NCI-H510A treated with DMSO at 0.1 percent for 48 hours (cell line): ENCODE measurements around the gene GID8.

Source experiments
- DNase-seq: peaks from one replicate; lab custom pipeline; 2025; lab: John Stamatoyannopoulos, UW

The GID8 gene

DNA sequence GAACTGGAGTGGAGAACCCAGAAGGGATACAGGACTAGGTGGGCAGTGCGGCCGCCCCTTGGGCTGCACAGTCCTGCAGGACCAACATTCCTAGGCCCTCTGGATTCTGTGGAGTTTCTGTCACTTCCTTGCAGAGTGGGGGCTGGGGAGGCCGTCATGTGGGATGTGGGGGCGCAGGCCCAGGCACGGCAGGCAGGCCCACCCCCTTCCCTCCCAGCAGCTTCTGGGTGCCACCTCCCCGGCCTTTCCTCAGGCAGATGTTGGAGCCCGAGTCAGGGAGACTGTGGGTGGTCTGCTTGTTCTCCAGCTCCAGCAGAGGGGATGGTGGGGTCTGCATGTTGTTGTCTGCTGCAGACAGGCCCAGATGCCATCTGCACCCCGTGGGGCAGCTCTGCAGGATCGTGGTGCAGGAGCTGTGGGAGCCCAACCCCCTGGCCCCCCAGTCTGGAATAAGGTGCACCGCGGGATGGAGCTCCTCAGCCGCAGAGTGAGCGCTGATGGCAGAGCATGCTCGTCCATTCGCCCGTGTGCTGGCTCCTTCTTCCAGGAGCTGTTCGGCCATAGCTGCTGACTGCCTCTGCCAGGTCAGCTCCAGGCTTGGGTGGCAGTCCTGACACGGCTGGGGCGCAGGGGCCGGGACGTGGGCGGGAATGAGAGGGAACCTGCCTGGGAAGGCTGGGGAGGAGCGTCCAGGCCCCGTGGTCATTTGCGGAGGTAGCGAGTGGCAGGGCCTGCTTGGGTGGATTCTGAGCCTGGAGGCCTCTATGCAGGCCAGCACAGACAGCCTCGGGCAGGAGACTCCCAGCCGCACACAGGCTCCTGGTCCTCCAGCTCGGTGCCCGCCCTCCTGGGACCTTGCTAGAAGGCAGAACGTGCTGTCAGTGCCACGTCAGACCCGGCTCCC lies 32.6 kb downstream of the GID8 start:
- no peak for DNase-seq

GRCh38 chr20:62971211-62971949 lies 33.4 kb downstream of the GID8 start:
- DNase-seq, result no peak

- peak; percentile 48 for DNase-seq
These were observed 34.2 kb downstream of the GID8 start for GRCh38 chr20:62971950-62972844.

DNA sequence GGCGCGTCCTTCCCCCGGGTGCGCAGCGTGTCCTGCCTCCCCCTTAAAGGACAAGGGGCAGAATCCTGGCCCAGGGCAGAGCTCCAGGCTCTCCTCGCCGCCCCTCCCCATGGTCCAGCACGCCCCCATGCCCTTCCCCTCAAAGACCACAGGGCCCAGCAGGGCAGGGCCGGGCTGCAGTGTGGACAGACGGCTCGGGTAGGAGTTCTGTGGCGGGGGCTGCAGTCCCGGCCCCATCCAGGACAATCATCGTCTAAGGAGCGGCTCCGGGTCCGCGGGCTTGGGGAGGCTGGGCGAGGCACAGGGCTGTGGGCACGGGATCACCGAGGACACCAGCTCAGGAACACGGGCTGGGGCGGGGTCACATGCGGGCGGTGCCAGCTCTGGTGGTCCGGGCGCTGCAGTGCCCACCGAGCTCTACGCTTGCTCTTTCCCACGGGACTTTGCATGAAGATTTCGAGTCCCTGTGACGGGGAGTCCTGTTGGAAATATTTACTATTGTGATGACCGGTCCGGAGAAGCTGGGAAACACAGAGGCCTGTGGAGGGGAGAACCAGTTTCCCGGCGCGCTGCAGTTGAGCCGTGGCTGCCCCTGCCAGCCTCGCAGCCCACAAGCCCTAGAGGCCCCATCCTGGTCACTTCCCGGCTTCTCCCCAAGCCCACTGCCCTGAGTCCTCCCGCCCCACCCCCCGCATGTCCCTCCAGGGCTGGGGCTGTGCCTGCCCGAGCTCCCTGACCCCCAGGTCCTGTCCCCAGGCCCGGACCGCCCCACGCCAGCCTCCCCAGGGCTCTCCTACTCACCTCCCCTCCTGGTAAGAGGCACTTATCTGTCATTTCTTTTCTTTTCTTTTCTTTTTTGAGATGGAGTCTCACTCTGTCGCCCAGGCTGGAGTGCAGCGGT lies 35.1 kb downstream of the GID8 start:
- no peak for DNase-seq

GRCh38 chr20:62975251-62975760 lies 37.4 kb downstream of the GID8 start:
- no peak for DNase-seq

DNA sequence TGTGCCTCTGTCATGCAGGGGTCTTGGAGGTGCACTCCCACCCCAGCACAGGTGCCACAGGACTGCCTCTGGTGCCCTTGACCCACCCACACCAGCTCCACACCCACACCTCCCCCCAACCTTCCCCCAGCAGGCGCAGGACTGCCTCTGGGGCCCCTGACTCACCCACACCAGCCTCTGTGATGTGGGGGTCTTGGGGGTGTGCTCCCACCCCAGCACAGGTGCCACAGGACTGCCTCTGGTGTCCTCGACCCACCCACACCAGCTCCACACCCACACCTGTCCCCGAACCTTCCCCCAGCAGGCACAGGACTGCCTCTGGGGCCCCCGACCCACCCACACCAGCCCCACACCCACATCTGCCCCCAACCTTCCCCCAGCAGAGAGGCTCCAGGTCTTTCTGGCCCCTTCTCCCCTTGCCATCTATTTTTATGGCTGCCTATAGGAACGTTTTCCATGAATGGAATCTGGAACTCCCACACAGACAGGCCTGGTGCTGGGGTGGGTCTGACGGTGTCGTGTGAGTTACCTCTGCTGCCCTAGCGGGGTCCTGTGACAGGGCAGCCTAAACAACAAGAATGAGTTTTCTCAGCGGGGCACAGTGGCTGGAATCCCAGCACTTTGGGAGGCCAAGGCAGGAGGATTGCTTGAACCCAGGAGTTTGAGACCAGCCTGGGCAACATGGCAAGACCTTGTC lies 38.0 kb downstream of the GID8 start:
- no peak for DNase-seq

DNA sequence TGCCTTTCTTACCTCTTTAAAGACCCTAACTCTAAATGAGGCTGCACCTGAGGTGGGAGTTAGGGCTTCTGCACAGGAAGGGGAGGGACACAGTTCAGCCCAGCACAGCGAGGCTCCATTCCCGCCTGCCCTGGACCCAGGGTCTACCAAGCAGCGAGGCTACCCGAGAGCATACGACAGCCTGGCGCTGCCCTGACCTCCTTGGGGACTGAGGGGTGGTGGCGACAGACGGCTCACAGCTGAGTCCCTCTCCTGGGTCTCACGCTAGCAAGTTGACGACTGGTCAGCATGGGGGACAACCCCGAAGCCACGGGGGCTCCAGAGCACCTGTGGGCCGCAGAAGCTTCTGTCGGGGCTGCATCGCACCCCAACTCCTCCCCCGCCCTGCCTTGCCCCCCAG lies 38.9 kb downstream of the GID8 start:
- no peak for DNase-seq

GRCh38 chr20:62977613-62978560 lies 39.9 kb downstream of the GID8 start:
- DNase-seq, result no peak

- no peak for DNase-seq
These were observed 40.6 kb downstream of the GID8 start for GRCh38 chr20:62978561-62978943.

DNA sequence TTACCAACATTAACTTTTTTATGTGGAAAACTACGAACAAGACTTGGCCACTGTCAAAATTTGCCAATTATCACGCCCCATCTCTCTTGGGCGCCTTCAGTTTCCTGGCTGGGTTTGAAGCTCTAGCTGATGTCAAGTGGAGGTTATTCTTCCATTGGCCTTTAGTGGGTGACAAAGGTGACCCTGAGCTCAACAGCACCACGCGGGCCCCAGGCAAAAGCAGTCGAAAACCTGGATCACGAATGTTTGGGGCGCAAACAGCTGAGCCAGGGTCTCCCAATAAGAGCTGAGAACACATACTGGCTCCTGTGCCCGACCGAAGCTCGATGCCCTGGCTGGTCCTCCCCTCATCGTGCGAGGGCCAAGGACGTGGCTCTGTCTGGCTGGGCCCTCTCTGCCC lies 41.4 kb downstream of the GID8 start:
- no peak for DNase-seq

- no peak for DNase-seq
These were observed 42.0 kb downstream of the GID8 start for GRCh38 chr20:62979876-62980373.

DNA sequence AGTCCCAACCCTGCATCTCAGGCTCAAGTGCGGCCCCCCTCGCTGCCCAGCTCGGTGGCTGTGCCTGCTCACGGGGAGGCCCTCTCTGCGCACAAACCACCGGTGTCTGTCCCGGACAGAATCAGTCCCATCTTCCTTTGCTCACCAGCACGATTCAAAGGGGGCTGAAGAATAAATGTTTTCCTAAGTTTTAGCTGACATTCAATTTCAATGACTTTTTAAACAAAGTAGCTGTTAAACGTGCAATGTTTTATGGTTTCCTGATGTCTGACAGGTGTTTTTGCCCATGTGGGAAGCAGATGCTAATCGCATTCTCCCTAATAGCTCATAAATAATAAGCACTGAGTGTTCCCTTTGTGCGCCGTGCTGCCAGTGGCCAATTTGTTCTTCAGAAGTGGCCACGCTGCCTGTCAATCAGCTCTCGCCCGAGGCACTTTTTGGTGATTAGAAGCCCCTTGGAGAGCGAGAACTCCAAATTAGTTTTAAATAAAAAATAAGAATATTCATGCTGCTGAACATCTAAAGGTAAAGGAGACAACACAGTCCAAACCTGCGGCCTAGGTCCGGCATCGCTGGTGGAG lies 42.5 kb downstream of the GID8 start:
- no peak for DNase-seq

DNA sequence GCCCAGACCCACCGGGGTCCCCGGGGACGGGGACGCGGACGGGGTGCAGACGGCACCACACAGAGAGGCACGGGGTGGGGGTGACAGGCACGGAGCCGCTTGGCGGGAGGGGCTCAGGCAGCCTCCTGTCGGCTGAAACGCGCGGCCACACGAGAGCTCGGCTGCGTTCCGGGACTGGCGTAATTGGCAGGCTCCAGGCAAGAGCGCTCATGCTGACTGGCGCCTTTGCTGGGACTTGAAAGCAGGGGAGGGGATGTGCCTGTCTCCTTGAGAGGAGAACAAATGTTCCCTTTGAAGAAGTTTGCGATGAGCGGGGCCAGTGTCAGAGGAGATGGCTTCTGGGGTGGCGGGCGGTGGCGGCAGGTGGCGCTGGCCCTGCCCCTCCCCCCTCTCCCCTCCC lies 43.0 kb downstream of the GID8 start:
- DNase-seq, result no peak

DNA sequence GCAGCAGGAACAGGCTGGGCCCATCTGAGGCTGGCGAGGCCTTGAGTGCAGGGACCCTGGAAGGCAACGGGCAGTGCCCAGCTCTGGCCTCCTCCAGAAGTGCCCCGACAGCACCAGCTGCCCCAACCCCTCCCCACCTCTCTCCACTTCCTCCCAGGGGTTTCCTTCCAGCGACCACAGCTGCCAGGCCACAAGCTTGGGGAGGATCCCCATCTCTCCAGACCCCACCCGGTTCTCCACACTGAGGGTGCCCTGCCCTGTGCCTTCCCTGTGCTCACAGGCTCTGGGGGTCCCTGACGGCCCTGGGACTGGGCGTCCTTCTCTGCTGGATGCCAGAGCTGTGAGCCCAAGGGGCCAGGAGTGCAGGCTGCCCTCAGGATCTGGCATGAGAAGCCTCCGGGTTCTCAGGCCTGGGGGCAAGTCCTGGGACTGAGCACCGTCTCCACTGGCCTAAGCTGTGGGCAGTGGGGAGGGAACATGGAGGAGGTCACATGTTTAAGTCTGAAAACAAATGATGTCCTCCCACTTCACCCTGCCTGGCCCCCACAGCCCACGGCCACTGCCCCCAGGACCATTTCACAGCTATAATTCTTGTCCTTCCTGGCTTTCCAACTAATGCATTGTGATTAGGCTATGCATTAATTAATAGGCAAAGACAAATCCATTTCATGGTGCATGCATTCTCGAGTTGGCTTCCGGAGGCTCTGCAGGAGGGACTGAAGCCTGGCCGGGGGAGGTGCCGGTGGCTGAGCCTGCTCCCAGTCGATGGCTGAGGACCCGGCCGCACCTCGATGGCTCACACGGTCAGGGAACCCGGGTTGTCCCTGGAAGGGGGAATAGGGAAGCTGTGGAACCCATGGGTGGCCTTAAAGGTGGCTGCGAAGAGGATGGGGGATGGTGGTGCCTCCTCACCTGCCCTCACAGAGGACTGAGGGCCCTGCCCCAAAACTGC lies 44.5 kb downstream of the GID8 start:
- no peak for DNase-seq

GRCh38 chr20:62983210-62983609 lies 45.3 kb downstream of the GID8 start:
- no peak for DNase-seq

DNA sequence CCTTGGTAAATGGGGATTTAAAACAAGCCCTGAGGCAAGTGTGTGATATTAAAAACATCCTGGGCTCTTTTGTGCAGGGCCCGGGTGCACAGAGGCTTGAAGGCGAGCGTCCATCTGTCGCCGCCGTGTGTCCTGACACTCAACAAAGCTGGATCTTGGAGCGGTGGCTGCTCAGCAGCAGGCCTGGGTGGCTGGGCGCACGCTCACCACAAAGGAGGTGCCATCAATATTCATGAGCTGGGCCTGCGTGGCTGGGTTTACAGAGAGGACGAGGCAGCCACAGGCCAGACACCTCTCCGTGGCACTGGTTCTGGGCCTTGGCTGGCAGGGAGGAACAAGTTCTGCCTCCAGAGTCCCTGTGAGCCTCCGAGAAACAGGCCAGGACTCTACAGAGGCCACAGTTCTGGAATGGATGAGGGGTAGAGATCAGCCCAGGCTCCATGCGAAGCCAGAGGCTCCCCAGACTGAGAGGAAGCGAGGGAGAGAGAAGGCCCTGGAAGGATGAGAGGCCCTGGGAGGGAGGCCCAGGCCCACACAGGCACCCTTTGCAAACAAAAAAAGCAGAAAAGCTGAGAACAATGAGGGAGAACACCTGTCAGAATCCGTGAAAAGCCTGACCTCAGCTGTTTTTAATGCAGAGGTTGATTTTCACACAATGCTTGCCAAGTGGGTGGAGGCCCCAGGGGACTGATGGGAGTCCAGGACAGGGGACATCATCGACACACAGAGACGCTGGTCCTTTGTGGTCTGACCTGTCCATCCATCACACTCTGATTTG lies 46.9 kb downstream of the GID8 start:
- no peak for DNase-seq

GRCh38 chr20:62985444-62985778 lies 47.5 kb downstream of the GID8 start:
- no peak for DNase-seq
